K562 (cell line): ENCODE measurements around the gene UIMC1. TPM values are rescaled to one million over a fixed set of nuclear protein-coding genes. Genes with fewer than 3 reads are reported as not detected.

Experiments used
- BCOR ChIP-seq: fragments of 450-650 bp; IDR thresholded peaks from 2 replicates; pipeline ENCODE4 v1.6.1; 2016
- BDP1 ChIP-seq: IDR thresholded peaks from 3 replicates; pipeline ENCODE4 v1.6.1; 2011; ENCODE audit not compliant: insufficient read length, insufficient read depth
- CBFA2T3 ChIP-seq: fragments of 450-650 bp; IDR thresholded peaks from 2 replicates; pipeline ENCODE4 v1.6.1; 2017
- CCNT2 ChIP-seq: IDR thresholded peaks from 2 replicates; pipeline ENCODE4 v1.6.1; 2011; ENCODE audit warnings: borderline replicate concordance, low read depth, mild to moderate bottlenecking, moderate library complexity, mixed read lengths, low read length; ENCODE audit not compliant: insufficient read length; ENCODE audit errors: extremely low read depth
- CHD1 ChIP-seq: fragments of 200-600 bp; sonication (generic); IDR thresholded peaks from one replicate; pipeline ENCODE4 v1.6.1; 2012; ENCODE audit warnings: mild to moderate bottlenecking, moderate library complexity, low read length, inconsistent platforms
- CREB1 ChIP-seq, 2 experiments: sonication (generic) in 1 of 2; formaldehyde crosslinking in 1 of 2; IDR thresholded peaks; 2 replicates each; pipeline versions ENCODE4 v1.6.1 to v1.8.0; 2012 to 2022; ENCODE audit warnings: inconsistent platforms in 1 of 2, mild to moderate bottlenecking in 1 of 2, missing genetic modification reagents in 1 of 2, moderate library complexity in 1 of 2
- E2F3 ChIP-seq: fragments of 250-450 bp; sonication (Bioruptor Pico); IDR thresholded peaks from 2 replicates; pipeline ENCODE4 v1.4.0; 2020; ENCODE audit warnings: mild to moderate bottlenecking
- EWSR1 ChIP-seq: fragments of 450-650 bp; IDR thresholded peaks from 2 replicates; pipeline ENCODE4 v1.6.1; 2018; ENCODE audit warnings: borderline replicate concordance, mild to moderate bottlenecking, low read depth, moderate library complexity; ENCODE audit not compliant: partially characterized antibody
- KLF16 ChIP-seq: IDR thresholded peaks from 2 replicates; pipeline ENCODE4 v1.6.1; 2016; ENCODE audit warnings: antibody characterized with exemption
- MTA3 ChIP-seq: fragments of 450-650 bp; formaldehyde crosslinking; IDR thresholded peaks from 2 replicates; pipeline ENCODE4 v1.6.1; 2017; ENCODE audit warnings: mild to moderate bottlenecking, borderline replicate concordance
- NR3C1 ChIP-seq: sonication (generic); formaldehyde crosslinking; IDR thresholded peaks from 2 replicates; pipeline ENCODE4 v1.8.1; 2022; ENCODE audit warnings: missing genetic modification reagents
- PCBP1 ChIP-seq: fragments of 200-400 bp; formaldehyde crosslinking; IDR thresholded peaks from 2 replicates; pipeline ENCODE4 v1.6.1; 2018; ENCODE audit warnings: mild to moderate bottlenecking, low read depth, low read length; ENCODE audit not compliant: poor library complexity, severe bottlenecking
- PHB2 ChIP-seq: fragments of 450-650 bp; IDR thresholded peaks from 2 replicates; pipeline ENCODE4 v1.6.1; 2017; ENCODE audit warnings: low read depth
- SMARCE1 ChIP-seq: fragments of 450-650 bp; IDR thresholded peaks from 2 replicates; pipeline ENCODE4 v1.7.1; 2016; ENCODE audit warnings: mild to moderate bottlenecking
- U2AF1 ChIP-seq: fragments of 200-400 bp; formaldehyde crosslinking; optimal IDR thresholded peaks from 2 replicates; pipeline ENCODE3; 2017; ENCODE audit warnings: mild to moderate bottlenecking, low read depth, low read length, moderate library complexity
- ZNF121 ChIP-seq: sonication (generic); formaldehyde crosslinking; conservative IDR thresholded peaks from 2 replicates; pipeline ENCODE4 v1.8.0; 2022; ENCODE audit warnings: missing genetic modification reagents
- ZNF311 ChIP-seq: fragments of 250-450 bp; sonication (Bioruptor Pico); IDR thresholded peaks from 2 replicates; pipeline ENCODE4 v1.4.0; 2020; ENCODE audit warnings: mild to moderate bottlenecking, moderate library complexity
- ZNF561 ChIP-seq: fragments of 450-650 bp; formaldehyde crosslinking; conservative IDR thresholded peaks from 2 replicates; pipeline ENCODE4 v1.4.0; 2020; ENCODE audit warnings: mild to moderate bottlenecking, moderate library complexity
- polyA plus RNA-seq, 8 experiments: library from polyadenylated mRNA; depleted of rRNA in 4 of 8; stranded (reverse) in 5 of 8; unstranded in 3 of 8; fragments of >200 nt; fragmentation: Nextera tagmentation in 2 of 8; fragmentation: Illumina TruSeq in 1 of 8; extraction: Ambion mirVana in 2 of 8; extraction: Trizol in 1 of 8; gene quantifications; 2 replicates each; pipeline versions ENCODE4 v1.2.1 to v1.2.3, GENCODE V29; 2011 to 2014; ENCODE audit warnings: inconsistent platforms in 1 of 8, missing spikeins in 1 of 8
- total RNA-seq, 7 experiments: library from RNA; depleted of rRNA in 6 of 7; stranded (reverse); fragments of >200 nt in 6 of 7; fragmentation: Illumina TruSeq in 2 of 7; extraction: Trizol in 2 of 7; gene quantifications; 2 replicates each; pipeline versions ENCODE4 v1.2.1 to v1.2.3, GENCODE V29; 2011 to 2021; ENCODE audit warnings: low replicate concordance in 1 of 7
- TF ChIP-seq, protein P1 (sequence below): fragments of 450-650 bp; formaldehyde crosslinking; IDR thresholded peaks from 2 replicates; pipeline ENCODE4 v1.4.0; 2022; ENCODE audit warnings: missing genetic modification characterization
- TF ChIP-seq, protein P2 (sequence below): sonication (generic); formaldehyde crosslinking; IDR thresholded peaks from 2 replicates; pipeline ENCODE4 v1.8.1; 2023; ENCODE audit warnings: mild to moderate bottlenecking, missing genetic modification reagents
- TF ChIP-seq, protein P3 (sequence below): fragments of 450-650 bp; conservative IDR thresholded peaks from 2 replicates; pipeline ENCODE4 v1.6.1; 2016; ENCODE audit warnings: missing genetic modification characterization, low read depth, mild to moderate bottlenecking, missing compliant biosample characterization, moderate library complexity
- TF ChIP-seq, protein P4 (sequence below), 2 experiments: fragments of 250-450 bp in 1 of 2; fragments of 450-650 bp in 1 of 2; sonication (Bioruptor Pico) in 1 of 2; IDR thresholded peaks; 2 replicates each; pipeline versions ENCODE4 v1.6.1 to v1.8.0; 2016 to 2021; ENCODE audit warnings: mild to moderate bottlenecking in 2 of 2, moderate library complexity in 2 of 2, missing compliant biosample characterization in 1 of 2, missing genetic modification characterization in 1 of 2
- TF ChIP-seq, protein P5 (sequence below): sonication (generic); formaldehyde crosslinking; IDR thresholded peaks from 2 replicates; pipeline ENCODE4 v1.8.1; 2023; ENCODE audit warnings: mild to moderate bottlenecking, missing genetic modification reagents, moderate library complexity

UIMC1 gene
- total and polyA plus RNA-seq, 9 of the 15 experiments (the other 6 are each of a cell fraction or from before 2014, with no cell fraction given): 14.9 to 51.7 (median 36.8) TPM

DNA sequence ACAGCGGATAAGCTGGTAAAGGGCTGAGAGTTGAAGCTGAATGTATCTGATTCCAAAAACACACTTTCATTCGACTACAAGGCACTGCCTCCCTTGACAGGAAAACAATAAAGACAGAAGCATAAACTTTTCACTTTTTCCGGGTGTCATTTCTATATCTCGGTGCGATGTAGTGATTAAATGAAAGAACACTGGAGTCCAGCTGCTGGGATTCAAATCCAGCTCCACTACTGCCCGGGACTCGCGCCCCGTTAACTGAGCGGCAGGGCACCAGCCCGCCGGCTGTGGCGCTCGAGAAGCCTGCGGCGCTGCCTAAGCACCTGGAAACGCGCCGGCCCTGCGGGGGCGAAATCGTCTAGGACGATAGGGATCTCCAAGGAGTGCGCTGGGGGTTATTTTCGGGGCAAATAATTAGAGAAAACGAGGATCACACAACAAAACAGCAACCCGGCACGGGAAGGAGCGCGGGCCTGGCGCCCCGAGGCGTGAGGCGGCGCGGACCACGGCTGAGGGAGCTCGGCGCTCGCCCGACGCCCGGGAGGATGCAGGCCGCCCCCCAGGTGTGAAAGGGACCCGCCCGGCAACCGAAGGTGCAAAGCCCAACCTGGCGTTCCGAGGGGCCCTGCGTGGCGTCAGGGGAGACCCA lies 837 bp downstream of the UIMC1 start (continued):
- TF ChIP-seq ZNF561: no peak
- TF ChIP-seq NR3C1 (CRISPR knock-in tag): peak; percentile 80; the same call in 1 of the 2 replicates
- TF ChIP-seq BCOR: peak; percentile 17; the same call in 1 of the 2 replicates
- TF ChIP-seq PHB2: no peak
- TF ChIP-seq, protein P1, sequence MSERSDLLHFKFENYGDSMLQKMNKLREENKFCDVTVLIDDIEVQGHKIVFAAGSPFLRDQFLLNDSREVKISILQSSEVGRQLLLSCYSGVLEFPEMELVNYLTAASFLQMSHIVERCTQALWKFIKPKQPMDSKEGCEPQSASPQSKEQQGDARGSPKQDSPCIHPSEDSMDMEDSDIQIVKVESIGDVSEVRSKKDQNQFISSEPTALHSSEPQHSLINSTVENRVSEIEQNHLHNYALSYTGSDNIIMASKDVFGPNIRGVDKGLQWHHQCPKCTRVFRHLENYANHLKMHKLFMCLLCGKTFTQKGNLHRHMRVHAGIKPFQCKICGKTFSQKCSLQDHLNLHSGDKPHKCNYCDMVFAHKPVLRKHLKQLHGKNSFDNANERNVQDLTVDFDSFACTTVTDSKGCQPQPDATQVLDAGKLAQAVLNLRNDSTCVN (CRISPR knock-in tag): no peak
- TF ChIP-seq, protein P2, sequence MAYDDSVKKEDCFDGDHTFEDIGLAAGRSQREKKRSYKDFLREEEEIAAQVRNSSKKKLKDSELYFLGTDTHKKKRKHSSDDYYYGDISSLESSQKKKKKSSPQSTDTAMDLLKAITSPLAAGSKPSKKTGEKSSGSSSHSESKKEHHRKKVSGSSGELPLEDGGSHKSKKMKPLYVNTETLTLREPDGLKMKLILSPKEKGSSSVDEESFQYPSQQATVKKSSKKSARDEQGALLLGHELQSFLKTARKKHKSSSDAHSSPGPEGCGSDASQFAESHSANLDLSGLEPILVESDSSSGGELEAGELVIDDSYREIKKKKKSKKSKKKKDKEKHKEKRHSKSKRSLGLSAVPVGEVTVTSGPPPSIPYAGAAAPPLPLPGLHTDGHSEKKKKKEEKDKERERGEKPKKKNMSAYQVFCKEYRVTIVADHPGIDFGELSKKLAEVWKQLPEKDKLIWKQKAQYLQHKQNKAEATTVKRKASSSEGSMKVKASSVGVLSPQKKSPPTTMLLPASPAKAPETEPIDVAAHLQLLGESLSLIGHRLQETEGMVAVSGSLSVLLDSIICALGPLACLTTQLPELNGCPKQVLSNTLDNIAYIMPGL (CRISPR knock-in tag): 0 out of 2 replicates have a peak, but pooled peaks have one; percentile 72
- peak; percentile 40; the same call in 1 of the 2 replicates for TF ChIP-seq CREB1 (IDR thresholded peaks at IDR 0.05)
- no peak for TF ChIP-seq CREB1 (CRISPR knock-in tag; IDR thresholded peaks at IDR 0.05)
- no peak for TF ChIP-seq ZNF311 (CRISPR knock-in tag)
- TF ChIP-seq CHD1: peak; percentile 86
- peak; percentile 34 for TF ChIP-seq CBFA2T3
- TF ChIP-seq, protein P3, sequence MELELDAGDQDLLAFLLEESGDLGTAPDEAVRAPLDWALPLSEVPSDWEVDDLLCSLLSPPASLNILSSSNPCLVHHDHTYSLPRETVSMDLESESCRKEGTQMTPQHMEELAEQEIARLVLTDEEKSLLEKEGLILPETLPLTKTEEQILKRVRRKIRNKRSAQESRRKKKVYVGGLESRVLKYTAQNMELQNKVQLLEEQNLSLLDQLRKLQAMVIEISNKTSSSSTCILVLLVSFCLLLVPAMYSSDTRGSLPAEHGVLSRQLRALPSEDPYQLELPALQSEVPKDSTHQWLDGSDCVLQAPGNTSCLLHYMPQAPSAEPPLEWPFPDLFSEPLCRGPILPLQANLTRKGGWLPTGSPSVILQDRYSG (tag): no peak
- no peak for TF ChIP-seq U2AF1
- peak; percentile 18; the same call in 1 of the 2 replicates for TF ChIP-seq MTA3
- no peak; the same call in 1 of the 2 replicates for TF ChIP-seq SMARCE1
- TF ChIP-seq, protein P4, sequence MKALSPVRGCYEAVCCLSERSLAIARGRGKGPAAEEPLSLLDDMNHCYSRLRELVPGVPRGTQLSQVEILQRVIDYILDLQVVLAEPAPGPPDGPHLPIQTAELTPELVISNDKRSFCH (CRISPR knock-in tag; IDR thresholded peaks at IDR 0.05): no peak
- TF ChIP-seq, protein P4 (tag; IDR thresholded peaks at IDR 0.05): peak; percentile 64; the same call in 1 of the 2 replicates
- TF ChIP-seq, protein P5, sequence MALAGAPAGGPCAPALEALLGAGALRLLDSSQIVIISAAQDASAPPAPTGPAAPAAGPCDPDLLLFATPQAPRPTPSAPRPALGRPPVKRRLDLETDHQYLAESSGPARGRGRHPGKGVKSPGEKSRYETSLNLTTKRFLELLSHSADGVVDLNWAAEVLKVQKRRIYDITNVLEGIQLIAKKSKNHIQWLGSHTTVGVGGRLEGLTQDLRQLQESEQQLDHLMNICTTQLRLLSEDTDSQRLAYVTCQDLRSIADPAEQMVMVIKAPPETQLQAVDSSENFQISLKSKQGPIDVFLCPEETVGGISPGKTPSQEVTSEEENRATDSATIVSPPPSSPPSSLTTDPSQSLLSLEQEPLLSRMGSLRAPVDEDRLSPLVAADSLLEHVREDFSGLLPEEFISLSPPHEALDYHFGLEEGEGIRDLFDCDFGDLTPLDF: peak; percentile 80; the same call in 1 of the 2 replicates
- no peak for TF ChIP-seq ZNF121
- TF ChIP-seq KLF16: peak; percentile 60; the same call in 1 of the 2 replicates
- TF ChIP-seq CCNT2: peak; percentile 81
- no peak for TF ChIP-seq PCBP1
- no peak for TF ChIP-seq E2F3 (CRISPR knock-in tag)
- TF ChIP-seq BDP1: no peak
- TF ChIP-seq EWSR1: no peak
